ENCODE measurements around the gene OVOL1.

OVOL1 gene

DNA sequence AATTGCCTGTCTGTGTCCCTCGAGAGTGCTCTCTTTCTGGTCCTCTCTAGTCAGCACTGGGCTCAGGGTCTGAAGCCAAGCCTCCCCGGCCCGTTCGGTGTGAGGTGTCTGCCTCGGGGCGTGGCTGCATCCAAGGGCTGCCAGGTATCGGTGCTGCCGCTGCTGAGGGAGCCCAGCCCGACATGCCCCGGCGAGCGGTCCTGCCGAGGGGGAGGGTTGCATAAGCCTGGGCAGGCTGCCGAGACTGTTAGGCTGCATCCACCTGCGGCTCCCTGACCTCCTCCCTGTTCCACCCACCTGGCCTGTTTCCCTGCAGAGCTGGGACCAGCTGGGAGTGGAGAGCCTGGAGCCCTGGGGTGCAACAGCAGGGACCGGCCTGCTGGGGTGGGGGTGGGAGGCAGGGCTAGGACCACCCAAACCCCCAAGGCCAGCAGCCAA is 6.3 kb downstream of the OVOL1 start:
- no peak for DNase-seq

DNA sequence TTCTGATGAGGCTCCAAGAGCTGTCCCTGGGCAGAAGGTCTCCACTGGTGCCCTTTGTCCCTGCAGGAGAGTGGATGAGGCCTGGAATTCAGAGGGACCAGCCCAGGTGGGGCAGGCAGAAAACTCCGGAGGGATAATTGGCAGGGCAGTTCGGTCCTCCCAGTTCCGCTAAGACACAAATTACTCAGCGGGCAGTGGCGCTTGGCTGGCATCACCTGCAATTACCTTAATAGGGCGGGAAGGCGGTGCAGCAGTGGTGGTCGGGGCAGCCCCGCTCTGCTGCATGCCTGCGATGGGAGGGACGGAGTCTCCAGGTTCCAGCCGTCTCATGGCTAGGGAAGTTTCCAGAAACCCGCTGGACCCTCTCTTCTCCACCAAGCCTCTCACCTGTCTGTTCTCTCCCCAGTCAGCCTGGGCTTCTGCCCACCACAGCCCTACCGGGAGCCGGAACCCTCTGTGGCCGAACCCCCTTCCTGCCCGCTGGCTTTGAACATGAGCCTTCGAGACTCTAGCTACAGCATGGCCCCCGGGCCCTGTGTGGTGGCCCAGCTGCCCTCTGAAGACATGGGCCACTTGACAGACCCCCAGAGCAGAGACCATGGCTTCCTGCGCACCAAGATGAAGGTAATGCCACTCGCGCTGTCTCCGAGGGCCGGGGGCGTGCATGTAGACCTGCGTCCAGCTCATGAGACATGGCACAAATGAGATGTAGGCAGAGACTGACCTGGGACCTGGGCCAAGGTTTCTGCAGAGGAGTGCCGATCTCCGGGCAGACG is 7.0 kb downstream of the OVOL1 start:
- no peak for DNase-seq

DNA sequence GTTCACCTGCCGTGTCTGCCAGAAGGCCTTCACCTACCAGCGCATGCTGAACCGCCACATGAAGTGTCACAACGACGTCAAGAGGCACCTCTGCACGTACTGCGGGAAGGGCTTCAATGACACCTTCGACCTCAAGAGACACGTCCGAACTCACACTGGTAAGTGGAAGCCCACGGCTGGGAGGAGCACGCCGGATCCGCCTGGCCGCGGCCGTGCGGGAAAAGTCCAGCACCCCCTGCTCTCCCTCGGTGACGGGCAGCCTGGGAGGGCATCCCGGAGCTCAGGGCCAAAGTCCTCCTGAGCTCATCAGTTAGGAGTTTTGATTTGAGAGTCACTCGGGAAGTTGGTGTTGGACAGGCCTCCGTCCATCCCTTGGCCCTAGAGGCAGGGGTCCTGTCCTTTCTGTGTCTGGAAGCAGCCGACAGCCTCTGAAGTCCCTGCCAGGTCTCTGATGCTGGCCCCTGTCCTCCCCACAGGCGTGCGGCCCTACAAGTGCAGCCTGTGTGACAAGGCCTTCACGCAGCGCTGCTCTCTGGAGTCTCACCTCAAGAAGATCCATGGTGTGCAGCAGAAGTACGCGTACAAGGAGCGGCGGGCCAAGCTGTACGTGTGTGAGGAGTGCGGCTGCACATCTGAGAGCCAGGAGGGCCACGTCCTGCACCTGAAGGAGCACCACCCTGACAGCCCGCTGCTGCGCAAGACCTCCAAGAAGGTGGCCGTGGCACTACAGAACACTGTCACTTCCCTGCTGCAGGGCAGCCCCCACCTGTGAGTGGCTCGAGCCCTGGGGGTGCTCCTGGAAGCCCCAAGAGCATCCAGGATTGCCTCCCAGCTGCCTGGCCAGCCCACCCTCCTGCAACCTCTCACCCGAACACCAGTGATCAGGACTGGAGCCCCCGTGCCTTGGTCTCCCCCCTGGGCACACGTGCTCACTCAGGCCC is 8.0 kb downstream of the OVOL1 start:
- DNase-seq = no peak

DNA sequence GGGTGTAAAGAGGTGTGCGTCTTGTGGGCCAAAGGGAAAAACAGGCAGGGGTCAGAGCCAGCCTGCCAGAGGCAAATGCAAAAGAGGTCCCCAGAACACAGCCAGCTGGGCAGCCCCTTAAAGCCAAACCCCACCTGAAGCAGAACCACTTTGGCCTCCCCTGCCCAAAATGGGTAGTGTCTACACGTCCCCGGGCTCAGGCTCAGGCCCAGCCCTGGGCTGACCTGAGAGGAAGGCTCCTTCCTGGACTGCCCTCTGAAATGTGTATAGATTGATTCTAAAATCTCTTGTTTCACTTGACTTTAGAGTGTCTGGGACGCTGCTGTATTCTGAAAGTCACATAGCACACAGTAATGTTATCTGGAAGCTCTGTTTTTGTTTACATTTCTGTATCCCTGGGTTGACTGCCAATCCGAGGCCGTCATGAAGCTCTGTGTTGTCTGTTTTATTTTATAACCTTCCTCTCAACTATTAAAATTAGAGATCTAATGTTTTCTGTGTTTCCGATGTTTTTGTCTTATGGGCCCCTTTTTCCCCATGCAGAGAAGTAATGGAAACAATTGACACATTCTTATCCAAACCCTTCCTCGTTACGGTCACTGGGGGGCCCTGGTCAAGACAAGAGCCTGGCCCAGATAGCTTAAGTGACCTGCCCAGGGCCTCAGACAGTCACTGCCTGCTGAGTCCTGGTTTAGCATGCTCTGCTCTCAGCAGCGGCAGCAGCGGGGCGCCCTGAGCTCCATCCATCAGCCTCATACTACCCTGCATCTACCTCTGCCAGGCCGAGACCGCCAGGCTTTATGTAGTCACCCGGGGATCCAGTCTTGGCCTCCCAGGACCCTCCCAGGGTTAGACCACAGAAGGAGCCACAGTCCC is 10.1 kb downstream of the OVOL1 start:
- DNase-seq = no peak

DNA sequence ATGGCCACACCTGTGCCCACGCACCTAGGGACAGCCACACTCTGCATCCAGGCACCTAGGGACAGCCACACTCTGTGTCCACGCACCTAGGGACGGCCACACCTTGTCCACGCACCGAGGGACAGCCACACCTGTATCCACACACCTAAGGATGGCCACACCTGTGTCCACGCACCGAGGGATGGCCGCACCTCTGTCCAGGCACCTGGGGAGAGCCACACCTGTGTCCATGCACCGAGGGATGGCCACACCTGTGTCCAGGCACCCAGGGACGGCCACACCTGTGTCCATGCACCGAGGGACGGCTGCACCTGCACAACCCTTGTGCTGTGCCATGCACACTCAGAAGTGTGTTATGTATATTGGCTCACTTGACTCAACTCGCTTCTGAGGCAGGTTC is 10.8 kb downstream of the OVOL1 start:
- DNase-seq = no peak

DNA sequence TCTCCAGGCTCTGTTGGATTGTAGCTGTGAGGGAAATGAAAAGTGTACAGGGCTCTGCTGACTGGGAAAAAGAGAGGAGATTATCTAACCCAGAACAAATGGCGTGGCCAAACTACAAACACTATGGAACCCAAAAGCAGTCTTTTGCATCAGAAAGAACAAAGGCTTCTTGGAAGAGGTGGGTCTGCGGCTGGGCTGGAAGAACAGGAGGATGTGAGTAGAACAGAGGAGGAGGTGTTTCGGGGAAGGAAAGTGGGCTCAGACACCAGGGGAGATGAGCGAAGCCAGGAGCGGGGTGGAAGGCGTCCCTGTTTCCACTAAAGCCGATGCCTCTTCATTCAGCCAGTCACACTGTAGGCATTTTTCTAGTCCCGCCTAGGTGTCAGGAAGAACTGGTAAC is 12.0 kb downstream of the OVOL1 start:
- no peak for DNase-seq

DNA sequence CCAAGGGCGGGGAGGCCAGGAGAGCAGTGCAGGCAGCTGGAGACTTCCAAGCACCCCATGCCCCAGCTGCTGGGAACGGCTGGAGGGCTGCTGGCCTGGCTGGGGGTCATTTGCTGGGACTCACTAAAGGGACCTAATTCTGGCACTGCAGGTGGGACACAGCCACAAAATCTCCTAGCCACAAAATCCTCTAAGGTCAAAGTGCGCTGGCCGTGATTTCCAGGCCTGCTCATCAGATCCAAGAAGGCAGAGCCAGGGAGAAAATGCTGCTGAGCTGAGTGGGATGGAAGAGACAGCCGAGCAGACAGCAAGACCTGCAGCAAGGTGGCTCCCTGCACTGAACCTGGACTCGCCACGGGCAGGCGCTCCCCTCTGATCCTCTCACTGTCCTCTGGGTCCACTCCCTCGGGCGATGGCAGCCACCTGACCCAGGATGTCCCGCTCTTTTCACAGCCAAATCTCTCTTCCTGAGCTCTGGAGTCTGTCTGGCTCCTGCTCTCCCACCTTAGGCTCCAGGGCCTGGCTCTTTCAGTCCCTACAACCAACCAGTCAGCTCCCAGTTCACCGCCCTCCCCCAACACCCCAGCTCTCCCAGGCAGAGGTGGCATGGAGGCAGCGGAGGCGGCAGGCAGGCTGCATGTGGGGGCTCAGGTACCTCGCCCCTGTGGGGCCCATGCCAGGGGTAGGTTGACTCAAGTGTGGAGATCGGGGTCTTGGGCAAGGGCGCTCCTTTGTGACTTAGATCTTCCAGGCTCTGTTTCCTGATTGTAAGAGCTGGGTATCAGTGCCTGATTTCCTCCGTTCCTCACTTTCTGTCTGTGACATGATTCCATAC is 14.5 kb downstream of the OVOL1 start:
- DNase-seq = no peak

DNA sequence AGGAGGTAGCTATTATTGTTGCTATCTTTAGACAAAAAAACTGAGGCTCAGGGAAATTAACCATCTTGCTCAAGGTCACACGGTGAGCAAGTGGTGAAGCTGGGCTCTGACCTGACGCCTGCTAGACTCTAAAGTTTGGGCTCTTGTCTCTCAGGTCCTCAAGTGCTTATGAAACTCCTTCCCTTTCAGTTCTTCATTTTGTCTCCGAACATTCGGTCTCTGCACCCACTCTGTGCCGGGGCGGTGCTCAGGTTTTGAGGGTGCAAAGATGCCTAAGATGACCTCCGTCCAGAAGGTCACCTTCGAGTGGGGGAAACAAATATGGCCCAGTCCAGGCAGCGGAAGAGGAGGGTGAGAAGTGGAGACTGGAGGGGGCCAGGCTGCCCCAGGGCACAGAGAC is 16.0 kb downstream of the OVOL1 start:
- DNase-seq = no peak

DNA sequence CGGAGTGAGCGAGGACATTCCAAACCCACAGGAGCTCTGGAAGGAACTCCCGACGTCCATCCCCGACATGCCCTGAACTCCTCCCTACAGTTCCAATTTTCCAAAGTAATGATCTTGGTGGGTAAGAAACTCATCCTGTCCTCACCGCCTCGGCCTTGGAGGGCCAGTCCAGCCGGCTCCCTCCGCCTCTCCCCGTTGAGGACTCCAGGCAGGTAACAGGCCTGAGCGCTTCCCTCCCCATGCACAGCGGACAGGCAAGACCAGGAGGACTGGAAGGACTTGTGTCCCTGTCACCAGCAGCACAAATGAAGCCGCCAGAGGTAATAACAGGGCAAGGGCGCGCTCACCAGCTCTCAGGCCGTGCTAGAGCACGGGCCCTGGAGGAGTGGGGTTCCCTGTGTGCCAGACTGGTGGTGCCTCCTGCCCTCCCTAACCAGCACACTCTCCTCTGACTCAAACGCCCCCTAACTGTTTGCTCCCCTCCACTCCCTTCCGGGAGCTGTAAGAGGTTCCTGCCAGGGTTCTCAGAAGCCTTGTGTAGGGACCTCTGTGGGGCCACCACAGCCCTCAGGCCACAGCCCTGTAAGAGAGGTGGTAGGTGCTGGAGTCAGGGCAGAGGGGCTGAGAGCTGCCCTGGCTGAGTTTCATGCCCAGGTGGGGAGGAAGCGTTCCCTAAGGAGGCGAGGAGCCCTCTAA is 17.1 kb downstream of the OVOL1 start:
- no peak for DNase-seq

DNA sequence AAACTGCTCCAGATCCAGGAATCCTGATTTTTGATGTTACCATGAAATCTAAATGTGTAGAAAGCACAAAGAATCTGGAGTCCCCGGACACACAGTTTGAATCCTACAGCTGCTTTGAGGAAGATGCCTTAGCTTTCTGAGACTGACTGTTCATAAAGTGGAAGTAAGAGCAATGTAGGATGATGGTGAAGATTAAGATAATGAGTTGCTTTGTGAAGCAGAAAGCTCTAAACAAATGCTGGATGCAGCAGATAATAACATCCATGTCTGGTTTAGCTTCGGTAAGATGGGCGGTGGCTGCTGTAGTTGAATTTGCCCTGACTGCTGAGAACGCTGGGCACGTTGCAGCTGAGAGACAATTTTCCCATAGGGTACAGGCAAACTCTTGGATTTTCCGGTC is 20.1 kb downstream of the OVOL1 start:
- no peak for DNase-seq

DNA sequence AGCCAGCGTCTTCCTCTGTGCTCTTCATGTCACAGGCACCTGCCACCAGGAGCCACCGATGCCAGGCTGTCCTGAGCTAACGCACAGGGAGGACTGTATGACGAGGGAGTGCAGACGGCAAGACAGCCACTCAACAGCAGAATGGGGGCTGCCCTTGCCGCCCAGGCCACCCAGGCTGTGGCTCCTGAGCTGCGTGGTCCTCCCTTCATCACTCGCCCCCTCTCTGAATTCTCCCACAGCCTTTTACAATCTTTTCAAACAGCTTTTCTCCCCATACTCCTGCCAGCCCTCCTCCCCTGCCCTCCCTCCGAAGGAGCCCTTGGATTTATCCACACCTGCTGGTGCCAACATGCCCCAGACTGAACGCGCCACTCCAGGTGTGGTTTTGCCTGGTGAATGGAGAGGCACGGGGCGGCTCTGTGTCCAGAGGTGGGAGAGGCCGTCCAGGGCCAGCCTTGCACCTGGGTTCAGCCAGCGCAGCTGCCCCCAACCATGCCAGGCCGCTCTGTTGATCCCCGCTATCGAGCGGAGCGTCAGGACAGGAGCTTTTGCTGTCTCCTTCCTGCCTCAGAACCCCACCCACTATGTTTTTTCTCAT is 22.0 kb downstream of the OVOL1 start:
- DNase-seq = no peak

DNA sequence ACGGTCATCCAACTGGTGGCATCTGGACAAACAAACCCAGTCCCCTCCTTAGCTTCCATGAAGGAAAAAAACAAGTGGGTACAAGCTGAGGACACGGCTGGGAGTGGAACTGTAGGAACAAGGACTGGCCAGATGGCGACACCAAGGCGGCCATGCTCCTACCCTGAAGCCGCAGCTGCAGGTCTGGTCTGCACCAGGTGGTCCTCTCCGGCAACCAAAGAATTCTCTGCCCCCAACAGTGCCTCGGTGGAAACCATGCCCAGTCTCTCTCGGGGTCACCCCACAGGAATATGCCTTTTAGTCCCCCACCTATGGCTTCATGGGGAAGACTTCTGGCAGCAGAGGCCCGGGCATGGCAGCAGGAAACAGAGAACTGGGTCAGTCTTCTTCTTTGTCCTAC is 22.6 kb downstream of the OVOL1 start:
- no peak for DNase-seq

DNA sequence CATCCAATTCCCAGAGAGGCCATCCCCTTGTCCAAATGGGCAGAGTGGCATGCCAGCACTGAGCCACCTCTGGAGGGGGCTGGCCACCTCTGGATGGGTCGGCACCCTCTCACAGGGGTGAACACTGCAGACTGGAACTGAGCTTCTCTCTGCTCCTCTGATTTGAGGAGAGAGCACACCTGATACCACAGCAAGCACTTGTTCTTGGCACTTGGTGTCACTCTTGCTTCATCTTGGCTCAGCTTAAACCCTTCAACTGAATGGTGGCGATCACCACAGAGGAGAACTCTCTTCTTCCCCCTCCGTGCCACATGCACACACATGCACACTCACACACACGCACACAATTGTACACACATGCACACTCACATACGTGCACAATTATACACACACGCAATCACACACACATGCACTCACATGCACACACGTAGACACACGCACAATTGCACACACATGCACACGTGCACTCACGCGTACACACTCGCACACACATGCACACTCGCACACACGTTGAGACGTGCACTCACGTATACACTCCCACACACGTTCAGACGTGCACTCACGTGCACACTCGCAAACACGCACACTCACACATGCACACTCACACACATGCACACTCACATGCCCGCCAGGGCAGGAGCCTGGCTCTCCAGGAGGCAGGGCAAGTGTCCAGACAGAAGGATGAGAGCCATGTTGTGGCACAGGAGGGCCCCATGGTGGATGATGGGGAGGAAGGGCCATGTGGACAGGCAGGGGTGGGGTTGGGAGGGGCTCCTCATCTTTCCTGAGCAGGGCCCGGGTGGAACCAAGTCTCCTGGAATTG is 23.4 kb downstream of the OVOL1 start:
- no peak for DNase-seq

DNA sequence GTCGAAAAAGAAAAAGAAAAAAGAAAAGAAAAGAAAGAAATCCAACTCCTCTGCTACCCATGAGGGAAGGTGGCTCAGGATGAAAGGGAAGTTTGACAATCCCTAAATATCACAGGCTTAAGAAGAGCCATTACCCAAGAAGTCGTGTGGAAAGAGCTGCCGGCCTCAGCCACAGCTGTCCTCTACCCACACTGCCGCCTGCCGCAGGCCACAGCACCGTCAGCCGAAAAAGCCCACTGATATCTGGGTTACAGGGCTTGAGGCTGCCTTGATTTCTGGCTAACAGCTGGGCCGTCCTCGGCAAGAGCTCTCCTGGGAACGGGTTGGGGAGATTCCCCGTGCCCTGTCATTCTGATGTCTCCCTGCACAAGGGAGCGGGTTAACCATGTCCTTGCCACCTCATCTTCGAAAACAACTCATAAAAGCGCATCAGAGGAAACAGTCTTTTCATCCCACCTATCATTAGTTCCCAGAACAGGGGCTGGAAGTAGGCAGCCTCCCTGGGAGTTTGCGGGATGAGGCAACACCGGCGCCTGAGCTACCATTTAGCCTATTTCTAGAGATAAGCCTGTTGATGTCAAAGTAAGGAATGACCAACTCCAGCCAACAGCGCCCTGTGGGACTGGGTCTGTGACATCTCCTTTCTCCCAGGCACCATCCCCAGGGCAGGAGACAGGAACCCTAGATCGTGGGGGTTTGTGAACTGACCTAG is 25.1 kb downstream of the OVOL1 start:
- DNase-seq = no peak

DNA sequence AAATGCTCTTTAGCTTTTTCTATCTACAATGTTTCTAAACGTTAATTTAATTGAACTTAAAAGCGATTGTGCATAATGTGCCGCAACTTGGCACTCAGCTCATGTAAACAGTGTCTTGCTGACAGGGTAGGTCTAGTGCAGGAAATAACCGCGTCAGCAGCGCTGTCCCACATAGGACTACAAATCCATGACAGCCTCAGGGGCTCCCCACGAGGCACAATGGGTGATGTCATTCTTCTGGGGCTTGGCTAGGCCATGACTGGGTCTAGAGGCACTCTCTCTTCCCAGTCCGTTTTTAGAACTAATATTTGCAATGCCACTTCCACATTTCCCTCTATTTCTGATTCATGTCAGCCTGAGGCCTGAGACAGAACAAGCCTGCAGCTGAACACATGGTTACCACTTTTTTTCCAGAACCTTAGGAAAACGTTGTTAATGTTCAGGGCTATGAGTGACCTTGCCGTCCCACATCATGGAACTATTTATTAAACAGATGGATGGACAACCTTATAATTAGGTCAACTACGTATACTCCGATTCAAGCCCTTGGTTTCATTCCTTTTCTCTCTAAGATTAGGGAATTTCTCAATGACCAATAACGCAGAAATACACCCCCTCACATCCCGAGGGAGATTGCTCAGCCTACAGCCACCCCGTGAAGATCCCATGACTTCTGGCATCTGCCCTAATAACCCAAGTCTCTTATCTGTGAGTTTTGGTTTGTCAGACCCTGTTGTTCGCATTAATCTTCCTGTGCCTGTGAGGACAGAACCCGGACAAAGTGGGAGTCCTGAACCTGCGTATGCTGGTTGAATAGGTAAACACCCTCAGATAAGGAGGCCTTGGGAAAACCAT is 27.5 kb downstream of the OVOL1 start:
- DNase-seq = no peak

DNA sequence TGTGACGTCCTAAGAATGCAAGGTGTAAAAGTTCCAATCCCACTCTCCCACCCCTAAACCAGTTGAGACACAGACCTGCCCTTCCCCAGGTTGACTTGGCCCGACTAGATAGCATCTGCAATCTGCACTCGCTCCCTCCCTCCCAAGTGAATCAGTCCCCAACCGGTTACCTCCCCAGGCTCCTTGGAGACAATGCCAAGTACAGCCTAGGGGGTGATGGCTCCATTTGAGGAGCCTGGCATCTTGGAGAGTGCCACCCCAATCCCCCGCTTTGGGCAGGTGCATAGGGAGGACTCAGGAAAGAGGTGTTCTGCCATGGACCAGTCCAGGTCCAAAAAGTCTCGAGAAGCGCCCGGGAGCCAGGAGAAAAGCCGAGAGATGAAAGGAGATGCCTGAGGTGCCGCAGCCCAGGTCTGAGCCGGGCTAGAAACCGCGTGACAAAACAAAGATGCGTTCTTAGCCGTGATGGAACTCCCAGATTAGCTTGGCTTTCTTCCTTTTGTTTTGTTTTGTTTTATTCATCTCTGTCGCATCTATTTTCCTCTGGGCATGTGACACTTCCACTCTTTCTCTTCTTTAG is 28.2 kb downstream of the OVOL1 start:
- DNase-seq = no peak

DNA sequence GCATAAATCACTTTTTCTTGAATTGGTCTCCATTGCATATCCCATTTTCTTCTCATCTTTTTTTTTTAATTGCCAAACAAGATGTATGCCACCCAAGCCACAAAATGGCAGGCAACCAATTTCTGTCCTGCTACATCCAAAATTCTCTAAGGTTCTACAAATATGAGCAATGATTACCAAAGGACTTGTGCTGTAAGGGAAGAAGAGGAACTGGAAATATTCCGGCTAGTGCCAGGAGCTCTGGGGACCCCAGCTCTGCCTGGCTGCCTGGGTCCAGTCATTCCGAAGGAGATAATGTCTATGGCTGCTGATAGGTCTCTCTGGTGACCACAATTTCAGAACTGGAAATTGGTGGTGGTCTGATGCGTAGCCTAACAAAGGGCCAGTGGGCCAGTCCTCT is 29.8 kb downstream of the OVOL1 start:
- no peak for DNase-seq

DNA sequence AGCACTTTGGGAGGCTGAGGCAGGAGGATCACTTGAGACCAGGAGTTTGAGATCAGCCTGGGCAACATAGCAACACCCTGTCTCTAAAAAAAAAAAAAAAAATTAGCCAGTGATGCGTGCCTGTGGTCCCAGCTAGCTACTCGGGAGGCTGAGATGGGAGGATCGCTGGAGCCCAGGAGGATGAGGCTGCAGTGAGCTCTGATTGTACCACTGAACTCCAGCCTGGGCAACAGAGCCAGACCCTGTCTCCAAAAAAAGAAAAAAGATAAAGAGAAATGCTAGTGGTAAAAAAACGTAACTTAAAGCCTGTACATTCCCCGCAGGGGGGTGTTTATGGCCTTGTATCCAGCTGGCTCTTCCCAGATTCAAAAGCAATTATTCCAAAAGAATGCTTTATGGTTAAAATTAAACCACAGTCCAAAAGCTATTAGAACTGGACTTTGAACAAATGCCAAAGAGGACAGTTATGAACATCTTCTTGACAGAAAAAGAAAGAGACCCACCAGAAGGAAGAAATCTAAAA is 30.5 kb downstream of the OVOL1 start:
- no peak for DNase-seq

All from activated CD4-positive, CD25-positive, alpha-beta regulatory T cell treated with anti-CD3 and anti-CD28 coated beads, Interleukin-2, amount 50 U/mL, for 72 hours (primary cell).